GM12875 (cell line): Measurements from ENCODE around the gene APBA2.

Experiments
- H3K4me3 ChIP-seq: one replicate; pipeline ENCODE4 v1.5.1; 2011; ENCODE audit warnings: low read depth, low read length, control low read depth
- CTCF ChIP-seq: IDR thresholded peaks from 2 replicates; pipeline ENCODE4 v1.5.1; 2011; ENCODE audit warnings: low read depth, mild to moderate bottlenecking, control low read depth, inconsistent platforms, low read length, moderate library complexity, borderline replicate concordance; ENCODE audit not compliant: insufficient read depth

The APBA2 gene

GRCh38 chr15:28897861-28898585 is 12.2 kb downstream of the APBA2 start:
- no peak for TF ChIP-seq CTCF
- H3K4me3 ChIP-seq = no peak overlapping the region

GRCh38 chr15:28899061-28899738 is 13.4 kb downstream of the APBA2 start:
- no peak overlapping the region for H3K4me3 ChIP-seq
- TF ChIP-seq CTCF = no peak

DNA sequence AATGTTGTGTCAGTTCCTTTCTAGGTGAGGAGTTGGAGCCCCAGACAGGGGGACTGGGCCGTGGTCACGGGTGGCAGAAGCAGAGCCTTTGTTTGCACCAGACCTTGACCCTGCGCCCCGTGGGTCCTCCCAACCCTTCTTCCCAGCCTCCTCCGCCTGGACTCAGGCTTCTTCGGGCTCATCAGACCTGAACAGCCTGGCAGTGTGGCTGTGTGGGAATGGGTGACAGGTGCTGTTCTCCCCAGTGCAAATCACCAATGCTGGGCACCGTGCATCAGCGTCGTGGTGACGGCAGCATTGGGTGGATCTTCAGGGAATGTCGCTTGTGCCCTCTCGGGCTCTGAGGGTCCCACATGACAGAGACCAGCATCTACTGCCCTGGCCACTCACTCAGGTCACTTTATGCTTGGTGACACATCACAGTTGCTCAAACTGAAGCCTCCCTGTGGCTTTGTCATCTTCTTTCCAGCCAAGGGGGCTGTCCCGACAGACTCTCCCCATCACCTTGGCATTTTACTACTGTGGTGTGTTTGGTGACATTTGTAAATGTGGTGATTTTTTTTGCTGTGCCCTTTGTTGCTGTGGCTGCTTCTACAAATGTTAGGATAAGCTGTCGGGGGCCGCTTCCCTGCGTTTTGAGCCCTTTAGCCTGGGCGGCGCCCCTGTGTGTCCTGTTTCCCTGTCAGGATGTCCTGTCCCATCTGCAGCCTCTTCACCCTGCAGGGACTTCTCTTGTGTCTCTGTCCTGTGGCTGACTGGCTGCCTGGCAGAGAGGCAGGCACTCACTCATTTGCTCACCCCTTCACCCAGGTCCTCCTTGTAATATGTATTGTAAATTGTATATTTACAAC is 14.5 kb downstream of the APBA2 start:
- H3K4me3 ChIP-seq = no peak overlapping the region
- TF ChIP-seq CTCF = no peak

- H3K4me3 ChIP-seq = no peak overlapping the region
- no peak for TF ChIP-seq CTCF
These were observed 15.3 kb downstream of the APBA2 start for GRCh38 chr15:28900892-28901586.

GRCh38 chr15:28901587-28901980 is 15.8 kb downstream of the APBA2 start:
- no peak for TF ChIP-seq CTCF
- no peak overlapping the region for H3K4me3 ChIP-seq

- no peak for TF ChIP-seq CTCF
- no peak overlapping the region for H3K4me3 ChIP-seq
These were observed 16.4 kb downstream of the APBA2 start for GRCh38 chr15:28901987-28902745.
